ENCODE results near the gene SLC9A8.

- TF ChIP-seq YY1 (IDR thresholded peaks at IDR 0.05; ENCODE audit: low read depth) = no peak
- TF ChIP-seq TCF12 (IDR thresholded peaks at IDR 0.05; ENCODE audit: low read depth) = no peak
- no peak for TF ChIP-seq CREB1 (IDR thresholded peaks at IDR 0.05; ENCODE audit: low read depth)
- no peak for TF ChIP-seq EP300 (IDR thresholded peaks at IDR 0.05; ENCODE audit: borderline replicate concordance)
- no peak for TF ChIP-seq RAD21 (IDR thresholded peaks at IDR 0.05; ENCODE audit: low read depth)
- TF ChIP-seq FOXM1 (IDR thresholded peaks at IDR 0.05; ENCODE audit: borderline replicate concordance, low read depth) = no peak
- no peak for TF ChIP-seq TAF1 (IDR thresholded peaks at IDR 0.05; ENCODE audit: low read depth)
These were observed 46.4 kb downstream of the SLC9A8 start for GRCh38 chr20:49859011-49859410.

Measured in Ishikawa (cell line).